Astrocyte (in vitro differentiated cells and primary cell): ENCODE measurements around the gene MOV10L1. TPM values are rescaled to one million over a fixed set of nuclear protein-coding genes. Genes with fewer than 3 reads are reported as not detected.

ENCODE experiments used
- DNase-seq: peaks from one replicate; pipeline ENCODE4 v3.0.0-alpha.2; 2010; ENCODE audit warnings: low read depth
- FAIRE-seq: peaks from 2 replicates; lab custom pipeline; 2011; peaks lifted over from hg19 to GRCh38; lab: Jason Lieb, UNC
- H2AFZ ChIP-seq: 2 replicates; pipeline ENCODE4 v1.6.0; 2012; ENCODE audit warnings: low read depth, low read length, inconsistent platforms
- H3K27ac ChIP-seq: 2 replicates; pipeline ENCODE4 v1.5.1; 2011; ENCODE audit warnings: low read depth, low read length, inconsistent platforms
- H3K27me3 ChIP-seq: 2 replicates; pipeline ENCODE4 v1.6.0; 2011; ENCODE audit warnings: low read length, inconsistent platforms; ENCODE audit not compliant: insufficient read depth
- H3K36me3 ChIP-seq: 2 replicates; pipeline ENCODE4 v1.5.1; 2011; ENCODE audit warnings: low read length, inconsistent platforms; ENCODE audit not compliant: insufficient read depth
- H3K4me1 ChIP-seq: 2 replicates; pipeline ENCODE4 v1.5.1; 2011; ENCODE audit warnings: low read length, inconsistent platforms; ENCODE audit not compliant: insufficient read depth
- H3K4me2 ChIP-seq: 2 replicates; pipeline ENCODE4 v1.6.0; 2012; ENCODE audit warnings: low read length, inconsistent platforms
- H3K4me3 ChIP-seq: 2 replicates; pipeline ENCODE4 v1.5.1; 2011; ENCODE audit warnings: low read depth, mild to moderate bottlenecking, low read length, inconsistent platforms; ENCODE audit not compliant: insufficient read depth
- H3K79me2 ChIP-seq: 2 replicates; pipeline ENCODE4 v1.6.0; 2012; ENCODE audit warnings: mild to moderate bottlenecking, low read length, inconsistent platforms; ENCODE audit not compliant: insufficient read depth
- H3K9ac ChIP-seq: 2 replicates; pipeline ENCODE4 v1.6.0; 2012; ENCODE audit warnings: mild to moderate bottlenecking, low read length, inconsistent platforms
- H3K9me3 ChIP-seq: 2 replicates; pipeline ENCODE4 v1.5.1; 2012; ENCODE audit warnings: low read depth, mild to moderate bottlenecking, low read length, inconsistent platforms; ENCODE audit not compliant: insufficient read depth
- H4K20me1 ChIP-seq: 2 replicates; pipeline ENCODE4 v1.6.0; 2012; ENCODE audit warnings: low read length, inconsistent platforms; ENCODE audit not compliant: insufficient read depth
- H3K27ac Mint-ChIP-seq: one replicate; pipeline ENCODE4 v1.8.0; 2021; ENCODE audit warnings: mild to moderate bottlenecking, mixed read lengths; ENCODE audit not compliant: unreplicated experiment
- H3K27me3 Mint-ChIP-seq: one replicate; pipeline ENCODE4 v1.8.0; 2021; ENCODE audit warnings: low read depth, mixed read lengths; ENCODE audit not compliant: unreplicated experiment
- H3K36me3 Mint-ChIP-seq: one replicate; pipeline ENCODE4 v1.8.0; 2021; ENCODE audit warnings: low read depth, mixed read lengths; ENCODE audit not compliant: unreplicated experiment
- H3K4me1 Mint-ChIP-seq: one replicate; pipeline ENCODE4 v1.8.0; 2021; ENCODE audit warnings: low read depth, mixed read lengths; ENCODE audit not compliant: unreplicated experiment
- H3K4me3 Mint-ChIP-seq: one replicate; pipeline ENCODE4 v1.8.0; 2021; ENCODE audit warnings: mild to moderate bottlenecking, moderate library complexity, mixed read lengths; ENCODE audit not compliant: unreplicated experiment
- H3K9me3 Mint-ChIP-seq: one replicate; pipeline ENCODE4 v1.8.0; 2021; ENCODE audit warnings: mild to moderate bottlenecking, mixed read lengths; ENCODE audit not compliant: unreplicated experiment
- EZH2 ChIP-seq: IDR thresholded peaks from 2 replicates; pipeline ENCODE4 v1.6.1; 2012; ENCODE audit warnings: mild to moderate bottlenecking, low read length, inconsistent platforms; ENCODE audit not compliant: insufficient read depth
- total RNA-seq: library from RNA; stranded (reverse); gene quantifications from 2 replicates; pipeline ENCODE4 v1.2.1, GENCODE V29; 2021
- TF ChIP-seq, protein P1 (sequence below): IDR thresholded peaks from 2 replicates; pipeline ENCODE4 v1.5.1; 2011; ENCODE audit warnings: low read depth, mild to moderate bottlenecking, inconsistent platforms, low read length, moderate library complexity; ENCODE audit not compliant: insufficient read depth

The MOV10L1 gene
- total RNA-seq, 1 donor from 2014 or later = 0.61 TPM

DNA sequence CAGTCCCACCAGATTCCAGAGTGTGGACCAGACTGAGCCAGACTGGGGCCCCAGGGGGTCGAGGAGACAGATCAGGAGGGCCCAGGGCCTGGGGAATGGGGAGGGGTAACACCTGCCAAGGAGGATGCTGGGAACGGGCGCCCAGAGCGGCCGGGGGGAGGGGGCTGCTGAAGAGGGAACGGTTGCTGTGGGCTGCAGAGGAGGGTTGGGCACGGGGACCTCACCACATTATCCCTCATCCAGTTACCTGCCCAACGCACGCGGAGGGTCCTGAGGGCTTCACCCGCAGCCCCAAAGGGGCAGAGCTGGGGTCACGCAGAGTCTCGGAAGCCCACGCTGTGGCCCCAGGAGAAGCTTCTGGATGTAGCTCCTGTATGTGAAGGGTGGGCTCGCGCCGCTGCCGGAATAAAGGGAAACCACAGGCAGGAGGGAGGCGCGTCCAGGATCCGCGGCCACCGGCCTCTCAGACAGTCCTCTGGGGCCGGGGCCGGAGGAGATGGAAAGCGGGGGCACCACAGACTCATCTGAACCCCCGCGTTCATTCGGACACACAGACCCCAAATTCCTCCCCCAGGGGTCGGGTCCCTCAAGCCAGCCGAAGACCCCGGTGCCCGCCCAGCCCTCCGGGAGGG is 110.1 kb downstream of the MOV10L1 start:
- Mint-ChIP-seq H3K27ac (peak overlapping the region; percentile 41), H3K27me3 (no peaks in the 10 kb centered on the region)
- H2AFZ ChIP-seq = peak overlapping the region; percentile 73

DNA sequence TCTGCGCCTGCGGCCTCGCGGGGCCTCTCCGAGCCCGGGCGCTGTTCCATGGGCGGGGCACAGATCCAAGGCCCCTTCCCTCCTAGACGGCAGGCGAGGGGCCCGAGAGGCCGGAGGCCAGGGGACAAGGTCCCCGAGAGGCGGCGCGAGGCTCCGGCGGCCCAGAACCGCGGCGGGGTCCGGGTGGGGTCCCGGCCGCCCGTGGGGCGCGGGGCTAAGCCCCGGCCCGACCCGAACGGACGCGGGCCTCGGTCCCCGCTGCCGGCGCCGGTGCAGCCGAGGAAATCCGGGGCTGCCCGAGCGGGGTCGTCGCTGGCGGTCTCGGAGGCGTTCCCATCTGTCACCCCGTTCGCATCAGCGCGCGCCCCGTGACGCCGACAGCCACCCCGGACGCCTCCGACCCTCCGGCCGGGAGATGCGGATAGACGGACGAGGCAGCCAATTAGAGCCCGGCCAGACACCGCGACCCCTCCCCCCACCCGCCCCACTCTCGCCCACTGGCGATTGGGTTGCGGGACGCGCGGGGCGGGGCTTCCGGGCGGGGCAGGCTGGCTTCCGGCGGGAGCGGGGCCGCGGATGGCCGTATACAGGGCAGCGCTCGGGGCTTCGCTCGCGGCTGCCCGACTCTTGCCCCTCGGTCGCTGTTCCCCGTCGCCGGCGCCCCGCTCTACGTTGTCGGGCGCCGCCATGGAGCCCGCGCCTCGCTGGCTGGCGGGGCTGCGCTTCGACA is 110.8 kb downstream of the MOV10L1 start, which contains the start of gene SELENOO:
SELENOO (plus strand) TSS at position 551 of the 730 bp plus-strand sequence; CDS start at position 577, 26 bp downstream.
- H3K79me2 ChIP-seq = peaks cover 47% of the 10 kb centered on the region
- H3K27ac Mint-ChIP-seq = no peak within 1 kb of the TSS
- peaks cover 13% of the 10 kb centered on the region for H3K4me1 ChIP-seq
- H3K27ac ChIP-seq = peak within 1 kb of the TSS; percentile 58
- H4K20me1 ChIP-seq = peaks cover 39% of the 10 kb centered on the region
- no peaks in the 10 kb centered on the region for H3K27me3 ChIP-seq
- FAIRE-seq = no peak
- H3K4me3 Mint-ChIP-seq = peak within 1 kb of the TSS; percentile 88
- H3K27me3 Mint-ChIP-seq = no peaks in the 10 kb centered on the region
- peaks cover 11% of the 10 kb centered on the region for H3K36me3 Mint-ChIP-seq
- H3K36me3 ChIP-seq = peaks cover 6% of the 10 kb centered on the region
- TF ChIP-seq, protein P1, sequence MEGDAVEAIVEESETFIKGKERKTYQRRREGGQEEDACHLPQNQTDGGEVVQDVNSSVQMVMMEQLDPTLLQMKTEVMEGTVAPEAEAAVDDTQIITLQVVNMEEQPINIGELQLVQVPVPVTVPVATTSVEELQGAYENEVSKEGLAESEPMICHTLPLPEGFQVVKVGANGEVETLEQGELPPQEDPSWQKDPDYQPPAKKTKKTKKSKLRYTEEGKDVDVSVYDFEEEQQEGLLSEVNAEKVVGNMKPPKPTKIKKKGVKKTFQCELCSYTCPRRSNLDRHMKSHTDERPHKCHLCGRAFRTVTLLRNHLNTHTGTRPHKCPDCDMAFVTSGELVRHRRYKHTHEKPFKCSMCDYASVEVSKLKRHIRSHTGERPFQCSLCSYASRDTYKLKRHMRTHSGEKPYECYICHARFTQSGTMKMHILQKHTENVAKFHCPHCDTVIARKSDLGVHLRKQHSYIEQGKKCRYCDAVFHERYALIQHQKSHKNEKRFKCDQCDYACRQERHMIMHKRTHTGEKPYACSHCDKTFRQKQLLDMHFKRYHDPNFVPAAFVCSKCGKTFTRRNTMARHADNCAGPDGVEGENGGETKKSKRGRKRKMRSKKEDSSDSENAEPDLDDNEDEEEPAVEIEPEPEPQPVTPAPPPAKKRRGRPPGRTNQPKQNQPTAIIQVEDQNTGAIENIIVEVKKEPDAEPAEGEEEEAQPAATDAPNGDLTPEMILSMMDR = no peak
- TF ChIP-seq EZH2 = no peak
- no peaks in the 10 kb centered on the region for H3K9me3 ChIP-seq
- H3K4me2 ChIP-seq = peak within 1 kb of the TSS; percentile 97
- H3K4me3 ChIP-seq = peak within 1 kb of the TSS; percentile 66
- DNase-seq = peak; percentile 67
- no peaks in the 10 kb centered on the region for H3K9me3 Mint-ChIP-seq
- H3K9ac ChIP-seq = peak within 1 kb of the TSS; percentile 86
- H3K4me1 Mint-ChIP-seq = no peaks in the 10 kb centered on the region
- H2AFZ ChIP-seq = peak within 1 kb of the TSS; percentile 73

More for the DNA sequence above, 110.1 kb downstream of the MOV10L1 start:
- H3K4me3 Mint-ChIP-seq = peak overlapping the region; percentile 79
- peaks cover 10% of the 10 kb centered on the region for H3K36me3 Mint-ChIP-seq
- no peaks in the 10 kb centered on the region for H3K4me1 Mint-ChIP-seq
- FAIRE-seq (no peak), DNase-seq (no peak)
- H3K27ac ChIP-seq = peak overlapping the region; percentile 58
- H3K4me3 ChIP-seq = peak overlapping the region; percentile 66
- no peak for TF ChIP-seq EZH2
- H3K4me1 ChIP-seq = peaks cover 13% of the 10 kb centered on the region
- H3K36me3 ChIP-seq = peaks cover 6% of the 10 kb centered on the region
- H3K9me3 Mint-ChIP-seq = no peaks in the 10 kb centered on the region
- peak overlapping the region; percentile 86 for H3K9ac ChIP-seq
- no peaks in the 10 kb centered on the region for H3K27me3 ChIP-seq
- peaks cover 40% of the 10 kb centered on the region for H3K79me2 ChIP-seq
- H3K9me3 ChIP-seq = no peaks in the 10 kb centered on the region
- peaks cover 38% of the 10 kb centered on the region for H4K20me1 ChIP-seq
- peak overlapping the region; percentile 97 for H3K4me2 ChIP-seq

DNA sequence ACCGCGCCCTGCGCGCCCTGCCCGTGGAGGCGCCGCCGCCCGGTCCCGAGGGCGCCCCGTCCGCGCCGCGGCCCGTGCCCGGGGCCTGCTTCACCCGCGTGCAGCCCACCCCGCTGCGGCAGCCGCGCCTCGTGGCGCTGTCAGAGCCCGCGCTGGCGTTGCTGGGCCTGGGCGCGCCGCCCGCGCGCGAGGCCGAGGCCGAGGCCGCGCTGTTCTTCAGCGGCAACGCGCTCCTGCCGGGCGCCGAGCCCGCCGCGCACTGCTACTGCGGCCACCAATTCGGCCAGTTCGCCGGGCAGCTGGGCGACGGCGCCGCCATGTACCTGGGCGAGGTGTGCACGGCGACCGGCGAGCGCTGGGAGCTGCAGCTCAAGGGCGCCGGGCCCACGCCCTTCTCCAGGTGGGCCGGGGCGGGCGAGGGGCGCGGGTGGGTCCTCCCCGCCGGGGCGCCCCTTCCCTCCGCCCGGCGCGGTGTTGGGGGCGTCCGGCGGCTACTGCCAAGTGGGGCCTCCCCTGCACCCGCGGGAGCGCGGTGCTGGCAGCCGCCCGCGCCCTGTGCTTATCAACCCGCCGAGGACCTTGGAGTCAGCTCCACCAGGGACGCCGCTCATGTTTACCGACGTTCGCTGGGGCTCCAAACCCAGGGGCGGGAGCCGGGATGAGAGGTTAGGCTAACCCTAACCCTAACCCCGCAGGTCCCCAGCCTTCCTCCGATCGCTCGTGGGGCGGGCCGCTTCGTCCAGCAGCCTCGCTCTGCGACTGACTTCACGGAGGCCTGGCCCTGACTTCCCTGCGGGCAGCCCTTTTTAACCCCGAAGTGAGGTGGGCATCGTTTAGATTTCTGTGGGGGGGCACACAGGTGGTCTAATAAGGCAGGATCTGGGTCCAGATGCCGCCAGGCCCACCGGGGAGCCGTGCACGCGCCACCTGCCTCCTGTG is 111.7 kb downstream of the MOV10L1 start:
- Histone ChIP-seq H3K9me3 (no peaks in the 10 kb centered on the region), H3K9ac (peak overlapping the region; percentile 79), H3K4me1 (peaks cover 13% of the 10 kb centered on the region), H3K4me2 (peak overlapping the region; percentile 97), H3K79me2 (peaks cover 54% of the 10 kb centered on the region), H3K27me3 (no peaks in the 10 kb centered on the region), H3K4me3 (peak overlapping the region; percentile 66), H3K27ac (no peak overlapping the region), H2AFZ (peak overlapping the region; percentile 56), H4K20me1 (peaks cover 46% of the 10 kb centered on the region), H3K36me3 (peaks cover 8% of the 10 kb centered on the region)
- no peaks in the 10 kb centered on the region for H3K4me1 Mint-ChIP-seq
- peaks cover 14% of the 10 kb centered on the region for H3K36me3 Mint-ChIP-seq
- H3K9me3 Mint-ChIP-seq = no peaks in the 10 kb centered on the region
- H3K4me3 Mint-ChIP-seq = peak overlapping the region; percentile 88
- DNase-seq (no peak), FAIRE-seq (no peak)
- no peak overlapping the region for H3K27ac Mint-ChIP-seq
- TF ChIP-seq, protein P1 = no peak
- no peaks in the 10 kb centered on the region for H3K27me3 Mint-ChIP-seq
